ENCODE measurements around the gene FRMD1.

FRMD1 gene

GRCh38 chr6:168111911-168112310 lies 32.9 kb upstream of the FRMD1 start:
- DNase-seq (ENCODE audit: low read depth in 2 of 2) = no peak

GRCh38 chr6:168110437-168110836 lies 31.4 kb upstream of the FRMD1 start:
- DNase-seq (ENCODE audit: low read depth in 2 of 2) = no peak

- no peak for DNase-seq (ENCODE audit: low read depth in 2 of 2)
Observed at GRCh38 chr6:168109171-168109570, 30.2 kb upstream of the FRMD1 start.

GRCh38 chr6:168107191-168107983 lies 28.4 kb upstream of the FRMD1 start:
- no peak for DNase-seq (ENCODE audit: low read depth in 2 of 2)

- no peak for DNase-seq (ENCODE audit: low read depth in 2 of 2)
Observed at GRCh38 chr6:168106633-168107005, 27.6 kb upstream of the FRMD1 start.

GRCh38 chr6:168105813-168106632 lies 27.0 kb upstream of the FRMD1 start:
- DNase-seq (ENCODE audit: low read depth in 2 of 2) = no peak

GRCh38 chr6:168104636-168105035 lies 25.6 kb upstream of the FRMD1 start:
- DNase-seq (ENCODE audit: low read depth in 2 of 2) = no peak

- no peak for DNase-seq (ENCODE audit: low read depth in 2 of 2)
Observed at GRCh38 chr6:168103050-168103830, 24.2 kb upstream of the FRMD1 start.

- no peak for DNase-seq (ENCODE audit: low read depth in 2 of 2)
Observed at GRCh38 chr6:168102315-168102985, 23.4 kb upstream of the FRMD1 start.

GRCh38 chr6:168101590-168102314 lies 22.7 kb upstream of the FRMD1 start:
- DNase-seq (ENCODE audit: low read depth in 2 of 2) = no peak

GRCh38 chr6:168100803-168101589 lies 22.0 kb upstream of the FRMD1 start:
- DNase-seq (ENCODE audit: low read depth in 2 of 2) = no peak

- no peak for DNase-seq (ENCODE audit: low read depth in 2 of 2)
Observed at GRCh38 chr6:168100011-168100802, 21.2 kb upstream of the FRMD1 start.

GRCh38 chr6:168099201-168100010 lies 20.4 kb upstream of the FRMD1 start:
- no peak for DNase-seq (ENCODE audit: low read depth in 2 of 2)

- DNase-seq (ENCODE audit: low read depth in 2 of 2) = no peak
Observed at GRCh38 chr6:168098431-168098861, 19.4 kb upstream of the FRMD1 start.

GRCh38 chr6:168097621-168098430 lies 18.8 kb upstream of the FRMD1 start:
- DNase-seq (ENCODE audit: low read depth in 2 of 2) = no peak

- DNase-seq (ENCODE audit: low read depth in 2 of 2) = no peak
Observed at GRCh38 chr6:168097221-168097620, 18.2 kb upstream of the FRMD1 start.

- no peak for DNase-seq (ENCODE audit: low read depth in 2 of 2)
Observed at GRCh38 chr6:168096271-168096764, 17.3 kb upstream of the FRMD1 start.

Measured in stimulated activated CD4-positive, alpha-beta T cell treated with anti-CD3 and anti-CD28 coated beads, Interleukin-1b, Interleukin-23, amount 100 ng/mL, for 1 hour (primary cell).